ENCODE measurements around the gene RUVBL2.

Gene RUVBL2

DNA sequence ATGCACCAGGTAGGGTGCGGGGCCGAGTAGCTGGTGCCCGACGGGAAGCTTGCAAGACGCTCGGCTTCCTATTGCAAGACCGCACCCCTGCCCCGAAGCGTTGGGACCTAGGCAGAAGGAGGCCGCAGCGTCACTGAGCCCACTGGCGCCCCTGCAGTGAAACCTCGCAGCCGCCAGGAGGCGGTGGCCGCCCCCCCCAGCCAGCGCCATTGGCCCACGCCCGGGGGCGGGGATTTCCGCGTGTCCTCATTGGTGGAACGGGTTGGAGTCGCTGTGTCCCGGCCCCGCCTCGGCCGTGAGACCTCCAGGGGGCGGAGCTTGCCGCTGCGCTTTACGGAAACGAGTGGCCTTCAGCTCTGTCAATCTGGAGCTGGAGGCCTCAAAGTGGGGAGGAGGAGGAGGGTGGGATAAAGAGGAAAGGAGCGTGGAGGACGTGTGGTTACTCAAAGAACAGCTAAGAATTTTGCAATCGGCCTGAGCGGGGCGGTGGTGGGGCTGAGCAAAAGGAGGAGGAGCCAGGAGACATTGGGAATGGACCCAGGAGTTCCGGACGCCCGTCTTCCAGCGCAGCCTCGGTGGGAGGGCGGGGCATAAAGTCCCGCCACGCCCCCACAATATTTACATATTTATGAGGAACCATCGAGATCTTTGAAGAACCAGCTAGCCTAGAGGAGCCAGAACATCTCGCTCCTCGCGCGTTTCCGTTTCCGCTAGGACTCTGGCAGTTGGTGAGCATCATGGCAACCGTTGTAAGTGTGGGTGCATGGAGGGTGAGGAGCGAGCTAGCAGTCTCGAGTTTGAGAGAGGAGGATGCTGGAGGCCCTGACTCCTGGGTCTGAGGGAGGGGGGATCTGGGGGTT lies at the start of gene RUVBL2, which contains the start of gene GYS1:
Gene RUVBL2 (plus strand): TSS at position 713 of the 860 bp plus-strand sequence. CDS start 25 bp downstream, at position 738.
Gene GYS1 (minus strand): TSS at position 135 of the 860 bp plus-strand sequence. CDS start 197 bp downstream, outside the sequence.
- DNase-seq, result peak; percentile 99

DNA sequence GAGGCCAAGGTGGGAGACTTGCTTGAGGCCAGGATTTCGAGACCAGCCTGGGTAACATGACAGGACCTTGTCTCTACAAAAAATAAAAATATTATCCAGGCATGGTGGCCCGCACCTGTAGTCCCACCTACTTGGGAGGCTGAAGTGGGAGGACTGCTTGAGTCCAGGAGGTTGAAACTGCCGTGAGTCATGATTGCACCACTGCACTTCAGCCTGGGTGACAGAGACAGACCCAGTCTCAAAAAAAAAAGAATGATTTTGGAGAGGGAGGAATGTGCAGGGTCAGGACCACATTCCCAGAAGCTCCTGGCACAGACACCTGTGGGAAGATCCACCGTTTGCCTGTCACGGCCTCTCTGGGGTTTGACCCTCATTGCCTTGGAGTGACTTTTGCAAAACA lies 48.3 kb upstream of the RUVBL2 start:
- DNase-seq, result no peak

DNA sequence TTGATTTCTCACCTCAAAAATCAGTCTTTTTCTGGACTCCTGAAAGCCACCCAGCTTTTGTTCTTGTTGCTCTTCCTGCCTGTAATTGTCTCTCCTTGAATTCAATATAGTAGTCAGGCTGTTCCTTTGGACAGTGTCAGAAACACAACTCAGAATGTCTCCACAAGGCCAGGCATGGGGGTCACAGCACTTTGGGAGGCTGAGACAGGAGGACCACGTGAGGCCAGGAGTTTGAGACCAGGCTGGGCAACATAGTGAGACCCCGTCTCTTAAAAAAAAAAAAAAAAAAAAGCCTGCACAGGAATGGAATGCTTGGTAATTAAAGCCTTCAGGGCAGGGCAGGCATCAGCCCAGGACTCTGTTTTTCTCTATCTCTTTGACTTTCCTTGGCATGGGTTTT lies 47.9 kb upstream of the RUVBL2 start:
- no peak for DNase-seq

DNA sequence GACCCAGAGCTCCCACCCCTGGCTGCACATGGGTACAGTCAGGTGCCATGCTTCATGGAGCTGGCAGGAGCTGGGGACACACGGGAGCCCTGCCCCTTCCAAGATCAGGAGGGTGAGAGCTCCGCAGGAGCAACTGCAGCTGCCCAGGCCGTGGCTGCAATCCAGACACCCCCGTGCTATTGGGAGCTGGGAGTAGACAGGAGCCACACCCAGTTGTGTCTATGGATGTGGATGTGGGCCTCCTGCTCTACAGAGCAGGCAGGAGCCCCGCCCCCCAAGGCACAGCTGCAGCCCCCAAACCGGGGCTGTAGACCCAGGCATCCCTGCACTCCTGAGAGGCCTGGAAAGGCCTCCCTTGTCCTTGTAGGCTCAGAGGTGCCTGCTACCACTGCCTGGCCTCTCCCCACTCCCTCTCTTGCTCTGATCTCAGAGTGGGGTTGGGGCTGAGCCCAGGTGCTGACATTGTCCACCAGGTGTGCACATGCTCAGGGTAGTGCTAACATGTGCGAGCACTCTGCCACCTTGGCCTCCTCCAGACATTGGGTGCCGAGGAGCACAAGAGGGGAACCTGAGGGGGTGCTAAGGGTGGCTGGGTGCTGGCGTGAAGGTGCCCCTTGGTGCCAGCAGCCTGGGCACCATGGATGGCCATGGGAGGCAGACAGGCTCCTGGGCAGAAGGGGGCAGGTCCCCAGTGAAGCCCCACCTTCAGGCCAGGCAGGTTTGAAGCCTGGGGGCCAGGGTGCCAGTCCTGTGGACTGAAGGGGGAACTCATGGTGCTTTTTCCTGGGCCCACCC lies 47.0 kb upstream of the RUVBL2 start:
- DNase-seq, result no peak

DNA sequence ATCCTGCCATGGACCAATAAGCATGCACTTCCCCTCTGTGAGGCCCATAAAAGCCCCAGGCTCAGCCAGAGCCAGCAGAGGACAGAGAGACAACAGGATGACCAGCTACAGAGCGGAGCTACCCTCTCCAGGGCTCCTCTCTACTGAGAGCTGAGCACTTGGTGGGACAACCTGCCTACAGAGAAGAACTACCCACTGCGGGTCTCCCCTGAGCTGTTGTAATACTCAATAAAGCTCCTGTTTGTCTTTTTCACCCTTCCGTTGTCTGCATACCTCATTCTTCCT lies 46.5 kb upstream of the RUVBL2 start:
- DNase-seq, result no peak

DNA sequence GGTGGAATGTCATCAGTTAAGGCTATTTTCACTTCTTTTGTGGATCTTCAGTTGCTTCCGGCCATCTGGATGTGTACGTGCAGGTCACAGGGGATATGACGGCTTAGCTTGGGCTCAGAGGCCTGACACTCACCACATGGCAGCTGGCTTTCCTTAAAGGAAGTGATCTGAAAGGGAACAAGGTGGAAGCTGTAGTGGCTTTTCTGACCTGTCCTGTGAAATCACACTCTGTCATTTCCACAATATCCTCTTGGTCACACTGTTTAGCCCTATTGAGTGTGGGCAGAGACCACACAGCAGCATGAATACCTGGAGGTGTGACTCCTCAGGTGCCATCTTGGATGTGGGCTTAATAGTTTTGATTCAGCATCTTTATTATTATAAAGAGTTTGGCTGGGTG lies 43.5 kb upstream of the RUVBL2 start:
- DNase-seq, result no peak

DNA sequence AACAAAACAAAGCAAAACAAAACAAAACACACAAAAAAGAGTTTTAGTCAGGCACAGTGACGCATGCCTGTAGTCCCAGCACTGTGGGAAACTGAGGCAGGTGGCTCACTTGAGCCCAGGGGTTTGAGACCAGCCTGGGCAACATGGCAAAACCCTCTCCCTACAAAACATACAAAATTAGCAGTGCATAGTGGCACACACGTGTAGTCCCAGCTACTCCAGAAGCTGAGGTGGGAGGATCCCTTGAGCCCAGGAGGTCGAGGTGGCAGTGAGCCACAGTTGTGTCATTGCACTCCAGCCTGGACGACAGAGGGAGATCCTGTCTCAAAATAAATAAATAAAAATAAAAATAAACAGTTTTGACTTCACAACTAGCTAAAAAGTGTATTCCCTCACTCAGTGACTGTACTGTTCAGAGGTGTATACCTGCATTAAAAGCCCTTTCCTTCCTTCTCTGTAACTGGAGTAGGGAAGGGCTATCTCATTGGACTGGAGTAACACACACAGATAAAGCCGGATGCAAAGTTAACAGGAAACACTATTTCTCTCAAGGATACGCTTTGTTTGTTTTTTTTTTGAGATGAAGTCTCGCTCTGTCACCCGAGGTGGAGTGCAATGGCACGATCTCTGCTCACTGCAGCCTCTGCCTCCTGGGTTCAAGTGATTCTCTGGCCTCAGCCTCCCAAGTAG lies 42.7 kb upstream of the RUVBL2 start:
- DNase-seq, result no peak

DNA sequence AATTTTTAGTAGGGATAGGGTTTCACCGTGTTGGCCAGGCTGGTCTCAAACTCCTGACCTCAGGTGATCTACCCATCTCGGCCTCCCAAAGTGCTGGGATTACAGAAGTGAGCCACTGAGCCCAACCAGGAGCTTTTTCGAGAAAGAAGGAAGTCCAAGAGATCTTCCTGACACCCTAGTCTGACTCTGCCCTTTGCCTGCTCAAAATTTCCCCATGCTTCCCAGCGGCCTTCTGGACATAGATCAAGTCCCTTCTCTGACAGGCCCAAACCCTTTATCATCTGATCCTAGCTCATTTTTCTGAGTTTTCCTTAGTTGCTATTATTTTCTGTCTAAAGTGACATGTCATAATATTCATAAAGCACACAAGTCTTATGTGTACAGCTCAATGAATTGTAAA lies 40.5 kb upstream of the RUVBL2 start:
- DNase-seq, result no peak

DNA sequence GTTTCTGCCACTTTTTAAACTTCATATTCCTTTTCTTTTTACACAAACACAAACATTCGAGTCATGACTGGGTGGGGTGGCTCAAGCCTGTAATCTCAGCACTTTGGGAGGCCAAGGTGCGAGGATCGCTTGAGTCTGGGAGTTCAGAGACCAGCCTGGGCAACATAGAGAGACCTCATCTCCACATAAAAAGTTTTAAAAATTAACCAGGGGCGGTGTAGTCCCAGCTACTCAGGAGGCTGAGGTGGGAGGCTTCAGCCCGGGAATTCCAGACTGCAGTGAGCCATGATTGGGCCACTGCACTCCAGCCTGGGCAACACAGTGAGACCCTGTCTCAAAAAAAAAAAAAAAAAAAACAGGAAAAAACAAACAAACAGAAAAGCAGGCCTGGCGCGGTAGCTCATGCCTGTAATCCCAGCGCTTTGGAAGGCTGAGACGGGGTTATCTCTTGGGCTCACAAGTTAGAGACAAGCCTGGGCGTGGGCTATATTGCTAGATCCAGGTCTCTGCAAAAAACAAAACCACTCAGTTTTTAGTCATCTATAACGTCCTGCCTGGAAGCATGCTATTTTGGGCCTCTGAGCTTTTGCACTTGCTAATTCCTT lies 39.6 kb upstream of the RUVBL2 start:
- DNase-seq, result no peak

DNA sequence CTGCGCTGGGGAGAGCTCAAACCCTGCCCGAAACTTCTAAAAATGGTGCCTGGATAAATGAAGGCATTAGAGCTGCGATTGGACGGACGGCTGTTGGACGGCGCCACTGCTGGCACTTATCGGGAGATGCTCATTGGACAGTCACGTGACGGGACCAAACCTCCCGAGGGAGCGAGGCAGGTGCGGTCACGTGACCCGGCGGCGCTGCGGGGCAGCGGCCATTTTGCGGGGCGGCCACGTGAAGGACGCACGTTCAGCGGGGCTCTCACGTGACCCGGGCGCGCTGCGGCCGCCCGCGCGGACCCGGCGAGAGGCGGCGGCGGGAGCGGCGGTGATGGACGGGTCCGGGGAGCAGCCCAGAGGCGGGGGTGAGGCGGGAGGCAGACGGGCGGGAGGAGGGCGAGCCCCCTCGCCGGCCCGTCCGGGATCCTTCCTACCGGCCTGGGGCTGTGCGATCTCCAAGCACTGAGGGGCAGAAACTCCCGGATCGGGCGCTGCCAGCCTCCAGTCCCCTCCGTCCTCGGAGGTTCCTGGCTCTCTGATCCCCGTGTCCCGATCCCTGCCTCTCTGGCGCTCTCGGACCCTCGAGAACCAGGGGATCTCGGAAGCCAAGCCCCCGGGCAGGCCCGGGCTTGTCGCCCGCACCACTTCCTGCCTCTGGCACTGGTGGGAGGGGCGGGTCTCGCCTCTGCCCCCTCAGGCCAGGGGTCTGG lies 38.9 kb upstream of the RUVBL2 start, which contains the start of gene BAX:
Gene BAX (plus strand): TSS at position 281 of the 713 bp plus-strand sequence. CDS start 54 bp downstream, at position 335.
- DNase-seq, result peak; percentile 98

DNA sequence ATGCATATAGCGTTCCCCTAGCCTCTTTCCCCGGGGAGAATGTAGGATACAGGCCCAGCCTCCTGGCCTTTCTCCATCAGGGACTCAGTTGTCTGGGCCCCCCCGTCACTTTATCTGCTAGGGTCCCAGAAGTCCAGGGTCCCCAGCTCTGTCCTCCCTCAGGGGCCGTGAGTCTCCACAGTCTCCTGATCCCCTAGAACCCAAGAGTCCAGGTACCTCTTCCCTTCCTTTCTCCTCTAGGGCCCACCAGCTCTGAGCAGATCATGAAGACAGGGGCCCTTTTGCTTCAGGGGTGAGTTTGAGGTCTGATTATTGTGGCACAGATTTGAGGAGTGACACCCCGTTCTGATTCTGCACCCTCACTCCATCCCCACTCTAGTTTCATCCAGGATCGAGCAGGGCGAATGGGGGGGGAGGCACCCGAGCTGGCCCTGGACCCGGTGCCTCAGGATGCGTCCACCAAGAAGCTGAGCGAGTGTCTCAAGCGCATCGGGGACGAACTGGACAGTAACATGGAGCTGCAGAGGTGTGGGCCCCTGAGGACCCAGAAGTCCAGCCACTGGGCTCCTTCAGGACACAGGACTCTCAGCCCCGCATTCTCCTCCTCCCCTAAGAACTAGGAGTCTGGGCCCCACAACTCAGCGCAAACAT lies 38.3 kb upstream of the RUVBL2 start:
- DNase-seq, result no peak

DNA sequence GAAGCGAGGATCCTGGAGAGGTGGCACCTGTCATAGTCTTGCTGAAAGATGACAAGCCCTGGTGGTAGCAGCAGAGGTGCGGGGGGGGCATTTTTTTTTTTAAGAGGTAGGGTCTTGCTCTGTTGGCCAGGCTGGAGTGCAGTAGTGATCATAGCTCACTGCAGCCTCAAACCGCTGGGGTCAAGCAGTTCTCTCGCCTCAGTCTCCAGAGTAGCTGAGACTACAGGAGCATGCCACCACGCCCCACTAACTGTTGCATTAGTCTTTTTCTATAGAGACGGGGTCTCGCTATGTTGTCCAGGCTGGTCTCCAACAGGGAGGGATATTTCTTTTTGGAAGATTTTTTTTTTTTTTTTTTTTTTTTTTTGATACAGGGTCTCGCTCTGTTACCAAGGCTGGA lies 35.7 kb upstream of the RUVBL2 start:
- DNase-seq, result no peak

DNA sequence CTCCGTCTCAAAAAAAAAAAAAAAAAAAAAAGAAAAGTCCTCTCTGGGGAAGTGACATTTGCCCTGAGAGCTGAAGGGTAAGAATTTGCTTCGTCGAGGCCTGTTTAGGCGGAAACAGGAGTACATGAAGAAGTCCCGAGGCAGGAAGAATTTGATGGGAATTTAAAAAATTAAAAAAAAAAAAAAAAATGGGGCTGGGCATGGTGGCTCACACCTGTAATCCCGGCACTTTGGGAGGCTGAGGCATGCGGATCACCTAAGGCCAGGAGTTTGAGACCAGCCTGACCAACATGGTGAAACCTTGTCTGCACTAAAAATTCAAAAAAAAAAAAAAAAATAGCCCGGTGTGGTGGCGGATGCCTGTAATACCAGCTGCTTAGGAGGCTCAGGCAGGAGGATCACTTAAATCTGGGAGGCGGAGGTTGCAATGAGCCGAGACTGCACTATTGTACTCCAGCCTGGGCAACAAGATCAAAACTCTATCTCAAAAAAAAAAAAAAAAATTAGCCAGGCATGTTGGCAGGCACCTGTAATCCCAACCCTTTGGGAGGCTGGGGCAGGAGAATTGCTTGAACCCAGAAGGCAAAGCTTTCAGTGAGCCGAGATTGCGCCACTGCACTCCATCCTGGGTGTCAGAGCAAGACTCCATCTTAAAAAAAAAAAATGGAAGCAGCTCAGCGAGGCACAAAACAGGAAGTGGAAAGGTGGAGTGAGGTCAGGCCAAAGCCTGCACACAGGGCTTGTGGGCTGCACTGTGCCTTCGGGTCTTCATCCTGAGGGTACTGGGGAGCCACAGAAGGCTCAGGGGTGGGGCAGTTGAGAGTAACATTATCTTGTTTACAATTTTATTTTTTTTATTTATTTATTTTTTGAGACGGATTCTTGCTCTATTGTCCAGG lies 34.1 kb upstream of the RUVBL2 start:
- no peak for DNase-seq

DNA sequence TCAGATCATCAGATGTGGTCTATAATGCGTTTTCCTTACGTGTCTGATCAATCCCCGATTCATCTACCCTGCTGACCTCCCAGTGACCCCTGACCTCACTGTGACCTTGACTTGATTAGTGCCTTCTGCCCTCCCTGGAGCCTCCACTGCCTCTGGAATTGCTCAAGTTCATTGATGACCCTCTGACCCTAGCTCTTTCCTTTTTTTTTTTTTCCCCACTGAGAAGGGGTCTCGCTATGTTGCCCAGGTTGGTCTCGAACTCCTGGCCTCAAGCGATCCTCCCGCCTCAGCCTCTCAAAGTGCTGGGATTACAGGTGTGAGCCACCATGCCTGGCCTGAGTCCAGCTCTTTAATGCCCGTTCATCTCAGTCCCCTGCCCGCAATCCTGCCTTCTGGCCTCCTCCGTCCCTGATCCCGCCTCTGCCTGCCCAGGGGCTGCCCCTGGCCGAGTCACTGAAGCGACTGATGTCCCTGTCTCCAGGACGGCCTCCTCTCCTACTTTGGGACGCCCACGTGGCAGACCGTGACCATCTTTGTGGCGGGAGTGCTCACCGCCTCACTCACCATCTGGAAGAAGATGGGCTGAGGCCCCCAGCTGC lies 32.5 kb upstream of the RUVBL2 start:
- DNase-seq, result no peak

DNA sequence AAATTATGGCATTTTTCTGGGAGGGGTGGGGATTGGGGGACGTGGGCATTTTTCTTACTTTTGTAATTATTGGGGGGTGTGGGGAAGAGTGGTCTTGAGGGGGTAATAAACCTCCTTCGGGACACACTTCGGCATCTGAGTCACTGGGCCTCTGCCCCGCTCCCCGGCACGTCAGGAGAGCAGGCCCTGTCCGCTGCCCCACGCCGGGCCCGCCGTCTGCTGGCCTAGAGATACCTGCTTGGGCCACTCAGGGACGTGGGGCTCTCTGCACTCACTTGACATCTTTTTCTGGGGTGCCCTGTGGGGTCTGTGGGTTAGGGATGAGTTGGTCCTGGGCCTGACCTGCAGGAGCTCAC lies 32.0 kb upstream of the RUVBL2 start:
- DNase-seq, result no peak

DNA sequence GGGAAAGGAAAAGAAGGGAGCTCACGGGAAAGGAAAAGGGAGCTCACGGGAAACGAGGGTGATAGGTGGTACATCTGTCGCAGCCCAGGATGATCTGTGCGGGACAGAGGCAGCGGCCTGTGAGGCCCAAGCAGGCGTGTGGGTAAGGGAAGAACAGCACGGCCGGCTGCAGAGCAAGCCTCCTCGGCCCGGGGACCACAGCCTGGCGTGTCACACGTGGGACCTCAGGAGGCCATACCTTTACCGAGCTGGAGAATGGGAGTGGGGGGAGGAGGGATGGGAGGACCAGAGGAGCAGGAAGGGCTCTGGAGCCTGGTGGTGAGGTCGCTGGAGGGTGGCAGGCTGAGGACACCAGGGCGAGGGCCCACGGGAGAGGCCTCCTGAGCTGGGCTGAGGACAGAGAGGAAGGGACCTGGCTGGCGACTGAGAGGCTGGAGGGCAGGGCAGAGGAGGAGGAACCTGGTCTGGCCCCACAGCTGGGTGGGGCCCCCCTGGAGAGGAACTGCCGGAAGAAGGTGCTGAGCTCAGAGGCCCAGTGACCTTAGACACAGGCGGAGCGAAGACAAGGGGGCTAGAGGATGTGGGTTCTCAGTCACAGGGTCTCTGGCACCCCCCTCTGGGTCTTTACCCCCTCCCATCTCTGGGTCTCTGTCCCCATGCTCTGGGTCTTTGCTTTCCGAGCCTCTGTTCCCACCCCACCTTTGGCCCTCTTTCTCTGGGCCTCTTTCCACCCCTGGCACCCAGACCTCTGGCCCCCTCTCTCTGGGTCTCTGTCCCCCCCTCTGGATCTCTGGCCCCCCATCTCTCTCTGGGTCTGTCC lies 31.4 kb upstream of the RUVBL2 start:
- DNase-seq, result no peak

DNA sequence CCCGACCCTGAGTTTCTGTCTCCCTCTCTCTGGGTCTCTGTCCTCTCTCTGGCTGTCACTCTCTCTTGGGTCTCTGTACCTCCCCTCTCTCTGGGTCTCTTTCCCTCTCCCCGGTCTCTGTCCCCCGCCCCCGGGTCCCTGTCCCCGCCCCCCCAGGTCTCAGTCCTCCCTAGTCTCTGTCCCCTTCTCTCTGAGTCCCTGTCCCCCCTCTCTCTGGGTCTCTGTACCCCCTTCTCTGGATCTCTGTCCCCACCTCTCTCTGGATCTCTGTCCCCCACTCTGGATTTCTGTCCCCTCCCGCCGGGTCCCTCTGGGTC lies 30.9 kb upstream of the RUVBL2 start:
- no peak for DNase-seq

DNA sequence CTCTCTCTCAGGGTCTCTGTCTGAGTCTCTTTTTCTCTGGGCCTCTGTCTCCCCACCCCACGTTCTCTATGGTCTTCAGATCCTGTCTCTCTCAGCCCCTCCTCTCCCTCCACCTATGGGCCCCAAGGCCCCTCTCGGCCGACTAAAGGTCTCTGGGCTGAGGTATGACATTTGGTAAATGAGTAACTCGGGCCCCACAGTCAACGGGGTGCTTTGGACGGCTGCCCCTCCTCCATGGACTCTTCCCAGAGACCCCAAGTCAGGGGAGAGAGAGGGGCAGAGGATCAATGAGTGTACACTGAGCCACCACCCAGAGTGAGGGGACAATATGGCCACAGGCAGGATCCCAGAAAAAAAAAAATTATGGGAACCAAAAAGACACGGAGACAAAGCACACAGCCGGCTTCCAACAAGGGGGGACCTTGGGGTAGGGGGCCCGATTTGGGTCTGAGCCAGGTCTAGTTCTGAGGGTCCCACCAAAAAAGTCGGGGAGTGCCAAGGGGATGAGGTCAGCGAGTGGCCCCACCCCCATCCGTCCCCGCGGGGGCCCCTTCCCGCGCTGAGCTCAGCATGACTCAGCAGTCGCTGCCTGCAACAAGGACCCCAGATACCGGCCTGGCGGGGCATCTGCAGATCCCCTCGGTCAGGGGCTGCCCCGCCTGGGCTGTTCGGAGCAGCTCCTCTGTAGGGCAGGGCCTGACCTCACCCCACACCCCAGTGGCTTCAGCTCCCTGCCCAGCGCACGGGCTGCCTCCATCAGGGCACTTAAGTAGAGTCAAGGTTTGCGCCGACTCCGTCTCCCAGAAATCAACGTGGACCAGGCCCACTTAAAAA lies 30.1 kb upstream of the RUVBL2 start:
- no peak for DNase-seq
